DND-41 (cell line): Measurements from ENCODE around the gene CARMIL1.

Experiments
- CTCF ChIP-seq: IDR thresholded peaks from 2 replicates; pipeline ENCODE4 v1.5.1; 2012; ENCODE audit warnings: borderline replicate concordance, low read length, moderate library complexity, mild to moderate bottlenecking; ENCODE audit not compliant: poor library complexity, severe bottlenecking; ENCODE audit errors: extremely low read depth
- EZH2 ChIP-seq: IDR thresholded peaks from 3 replicates; pipeline ENCODE4 v1.6.1; 2012; ENCODE audit warnings: borderline replicate concordance, low read depth, mild to moderate bottlenecking, moderate library complexity, low read length, inconsistent platforms; ENCODE audit not compliant: severe bottlenecking

- TF ChIP-seq CTCF (no peak), EZH2 (no peak)
Observed at GRCh38 chr6:25619217-25619616, 340.0 kb downstream of the CARMIL1 start.
